Nephron (organoid): Measurements from ENCODE around the gene NPAS1.

ENCODE experiments used
- H3K27ac Mint-ChIP-seq, 3 experiments: 2 replicates each; pipeline ENCODE4 v1.8.0; 2020; ENCODE audit warnings: mixed read lengths in 3 of 3, mild to moderate bottlenecking in 2 of 3, moderate library complexity in 1 of 3
- H3K27me3 Mint-ChIP-seq: 2 replicates; pipeline ENCODE4 v1.8.0; 2021; ENCODE audit warnings: low read depth, mild to moderate bottlenecking, moderate library complexity, mixed read lengths
- H3K36me3 Mint-ChIP-seq: 2 replicates; pipeline ENCODE4 v1.8.0; 2020; ENCODE audit warnings: low read depth, mixed read lengths
- H3K4me1 Mint-ChIP-seq: 2 replicates; pipeline ENCODE4 v1.8.0; 2020; ENCODE audit warnings: mixed read lengths
- H3K4me3 Mint-ChIP-seq, 3 experiments: 2 replicates each; pipeline ENCODE4 v1.8.0; 2020; ENCODE audit warnings: mild to moderate bottlenecking in 3 of 3, mixed read lengths in 3 of 3, moderate library complexity in 2 of 3
- H3K9me3 Mint-ChIP-seq: 2 replicates; pipeline ENCODE4 v1.8.0; 2020; ENCODE audit warnings: mixed read lengths
- CTCF ChIP-seq, 3 experiments: fragments of 200-600 bp; sonication (generic); IDR thresholded peaks; one replicate each; pipeline ENCODE4 v1.5.0; 2021; ENCODE audit warnings: antibody characterized with exemption in 3 of 3; ENCODE audit not compliant: unreplicated experiment in 3 of 3

Gene NPAS1

GRCh38 chr19:47063874-47064273, 44.2 kb downstream of the NPAS1 start:
- peak overlapping the region in 1 of 3 experiments; percentile 61 for H3K27ac Mint-ChIP-seq
- H3K4me3 Mint-ChIP-seq, result no peak overlapping the region
- no peaks in the 10 kb centered on the region for H3K27me3 Mint-ChIP-seq
- no peaks in the 10 kb centered on the region for H3K4me1 Mint-ChIP-seq
- H3K36me3 Mint-ChIP-seq, result peaks cover 10% of the 10 kb centered on the region
- no peaks in the 10 kb centered on the region for H3K9me3 Mint-ChIP-seq
- TF ChIP-seq CTCF (IDR thresholded peaks at IDR 0.05; ENCODE audit: unreplicated experiment in 3 of 3), result no peak

GRCh38 chr19:47065242-47065641, 45.6 kb downstream of the NPAS1 start:
- Mint-ChIP-seq H3K9me3 (no peaks in the 10 kb centered on the region), H3K4me1 (no peaks in the 10 kb centered on the region), H3K4me3 (no peak overlapping the region), H3K27me3 (no peaks in the 10 kb centered on the region), H3K27ac (no peak overlapping the region), H3K36me3 (peaks cover 19% of the 10 kb centered on the region)
- no peak for TF ChIP-seq CTCF (IDR thresholded peaks at IDR 0.05; ENCODE audit: unreplicated experiment in 3 of 3)

GRCh38 chr19:47066376-47067214, 47.0 kb downstream of the NPAS1 start:
- no peak for TF ChIP-seq CTCF (IDR thresholded peaks at IDR 0.05; ENCODE audit: unreplicated experiment in 3 of 3)
- no peak overlapping the region for H3K4me3 Mint-ChIP-seq
- H3K36me3 Mint-ChIP-seq, result peaks cover 31% of the 10 kb centered on the region
- H3K27ac Mint-ChIP-seq, result no peak overlapping the region
- H3K9me3 Mint-ChIP-seq, result no peaks in the 10 kb centered on the region
- H3K27me3 Mint-ChIP-seq, result no peaks in the 10 kb centered on the region
- no peaks in the 10 kb centered on the region for H3K4me1 Mint-ChIP-seq

- no peaks in the 10 kb centered on the region for H3K27me3 Mint-ChIP-seq
- peaks cover 31% of the 10 kb centered on the region for H3K36me3 Mint-ChIP-seq
- TF ChIP-seq CTCF (IDR thresholded peaks at IDR 0.05; ENCODE audit: unreplicated experiment in 3 of 3), result no peak
- H3K27ac Mint-ChIP-seq, result no peak overlapping the region
- H3K4me1 Mint-ChIP-seq, result no peaks in the 10 kb centered on the region
- no peak overlapping the region for H3K4me3 Mint-ChIP-seq
- no peaks in the 10 kb centered on the region for H3K9me3 Mint-ChIP-seq
Observed at GRCh38 chr19:47067215-47067847, 47.7 kb downstream of the NPAS1 start.

GRCh38 chr19:47068246-47068645, 48.6 kb downstream of the NPAS1 start:
- Mint-ChIP-seq H3K4me3 (no peak overlapping the region), H3K27me3 (no peaks in the 10 kb centered on the region), H3K36me3 (peaks cover 34% of the 10 kb centered on the region), H3K9me3 (no peaks in the 10 kb centered on the region), H3K4me1 (no peaks in the 10 kb centered on the region), H3K27ac (no peak overlapping the region)
- no peak for TF ChIP-seq CTCF (IDR thresholded peaks at IDR 0.05; ENCODE audit: unreplicated experiment in 3 of 3)
